ENCODE measurements around the gene KCNH8.

KCNH8 gene

GRCh38 chr3:19331931-19332330 lies 183.6 kb downstream of the KCNH8 start:
- H3K4me2 ChIP-seq (ENCODE audit: low read length) = no peak overlapping the region
- H3K79me1 ChIP-seq (ENCODE audit: low read length) = no peaks in the 10 kb centered on the region
- H3K79me2 ChIP-seq (ENCODE audit: control insufficient read depth, insufficient read depth, low read length) = no peaks in the 10 kb centered on the region
- no peak overlapping the region for H3K56ac ChIP-seq (ENCODE audit: low read length)
- H4K8ac ChIP-seq (ENCODE audit: low read depth, low read length) = no peak overlapping the region
- no peaks in the 10 kb centered on the region for H3K27me3 ChIP-seq (ENCODE audit: insufficient read depth, low read length, poor library complexity)
- H3K4me3 ChIP-seq (ENCODE audit: low read length) = no peak overlapping the region
- no peak for DNase-seq
- H4K5ac ChIP-seq (ENCODE audit: low read length) = no peak overlapping the region
- H3K4ac ChIP-seq (ENCODE audit: low read depth, low read length) = no peak overlapping the region
- H3K27ac ChIP-seq (ENCODE audit: low read depth, low read length) = no peak overlapping the region
- no peak overlapping the region for H2BK120ac ChIP-seq (ENCODE audit: low read depth, low read length)
- no peaks in the 10 kb centered on the region for H3K36me3 ChIP-seq (ENCODE audit: control insufficient read depth, insufficient read depth, low read length)
- no peaks in the 10 kb centered on the region for H3K4me1 ChIP-seq (ENCODE audit: control insufficient read depth, low read depth, low read length)
- no peak overlapping the region for H2BK15ac ChIP-seq (replicated peaks; ENCODE audit: low read depth)
- H2AK5ac ChIP-seq (ENCODE audit: low read length) = no peak overlapping the region
- WGBS (ENCODE audit: extremely low coverage, insufficient coverage, low lambda C conversion rate) = 100% methylated on average over 1 of the region's 2 CpGs
- no peak overlapping the region for H2BK5ac ChIP-seq (ENCODE audit: low read length)
- H3K9ac ChIP-seq (ENCODE audit: low read length) = no peak overlapping the region
- no peak overlapping the region for H3K23ac ChIP-seq (ENCODE audit: low read length)
- H3K18ac ChIP-seq (ENCODE audit: low read length) = no peak overlapping the region

- Histone ChIP-seq H3K23ac (ENCODE audit: low read length) (no peak overlapping the region), H3K27ac (ENCODE audit: low read depth, low read length) (no peak overlapping the region), H3K4me1 (ENCODE audit: control insufficient read depth, low read depth, low read length) (no peaks in the 10 kb centered on the region), H3K18ac (ENCODE audit: low read length) (no peak overlapping the region), H3K36me3 (ENCODE audit: control insufficient read depth, insufficient read depth, low read length) (no peaks in the 10 kb centered on the region), H2AK5ac (ENCODE audit: low read length) (no peak overlapping the region), H3K56ac (ENCODE audit: low read length) (no peak overlapping the region), H3K79me2 (ENCODE audit: control insufficient read depth, insufficient read depth, low read length) (no peaks in the 10 kb centered on the region), H3K27me3 (ENCODE audit: insufficient read depth, low read length, poor library complexity) (no peaks in the 10 kb centered on the region), H2BK15ac (replicated peaks; ENCODE audit: low read depth) (no peak overlapping the region), H4K8ac (ENCODE audit: low read depth, low read length) (no peak overlapping the region), H3K4me3 (ENCODE audit: low read length) (no peak overlapping the region), H4K5ac (ENCODE audit: low read length) (no peak overlapping the region), H3K9ac (ENCODE audit: low read length) (no peak overlapping the region), H3K4ac (ENCODE audit: low read depth, low read length) (no peak overlapping the region), H3K79me1 (ENCODE audit: low read length) (no peaks in the 10 kb centered on the region), H2BK120ac (ENCODE audit: low read depth, low read length) (no peak overlapping the region), H3K4me2 (ENCODE audit: low read length) (no peak overlapping the region), H2BK5ac (ENCODE audit: low read length) (no peak overlapping the region)
- no peak for DNase-seq
- WGBS (ENCODE audit: extremely low coverage, insufficient coverage, low lambda C conversion rate) = no CpG with 5 or more reads among the region's 6 CpGs
Measured at GRCh38 chr3:19334120-19334519, 185.8 kb downstream of the KCNH8 start.

GRCh38 chr3:19338769-19339168 lies 190.5 kb downstream of the KCNH8 start:
- Histone ChIP-seq H3K36me3 (ENCODE audit: control insufficient read depth, insufficient read depth, low read length) (no peaks in the 10 kb centered on the region), H2AK5ac (ENCODE audit: low read length) (no peak overlapping the region), H3K27me3 (ENCODE audit: insufficient read depth, low read length, poor library complexity) (no peaks in the 10 kb centered on the region), H3K23ac (ENCODE audit: low read length) (no peak overlapping the region), H3K4me2 (ENCODE audit: low read length) (no peak overlapping the region), H2BK5ac (ENCODE audit: low read length) (no peak overlapping the region), H3K27ac (ENCODE audit: low read depth, low read length) (no peak overlapping the region), H4K8ac (ENCODE audit: low read depth, low read length) (no peak overlapping the region), H4K5ac (ENCODE audit: low read length) (no peak overlapping the region), H3K4me1 (ENCODE audit: control insufficient read depth, low read depth, low read length) (no peaks in the 10 kb centered on the region), H2BK15ac (replicated peaks; ENCODE audit: low read depth) (no peak overlapping the region), H3K56ac (ENCODE audit: low read length) (no peak overlapping the region), H3K4me3 (ENCODE audit: low read length) (no peak overlapping the region), H2BK120ac (ENCODE audit: low read depth, low read length) (no peak overlapping the region), H3K18ac (ENCODE audit: low read length) (no peak overlapping the region), H3K4ac (ENCODE audit: low read depth, low read length) (no peak overlapping the region), H3K9ac (ENCODE audit: low read length) (no peak overlapping the region), H3K79me1 (ENCODE audit: low read length) (no peaks in the 10 kb centered on the region), H3K79me2 (ENCODE audit: control insufficient read depth, insufficient read depth, low read length) (no peaks in the 10 kb centered on the region)
- no CpG with 5 or more reads among the region's 1 CpG for WGBS (ENCODE audit: extremely low coverage, insufficient coverage, low lambda C conversion rate)
- no peak for DNase-seq

GRCh38 chr3:19342389-19342788 lies 194.1 kb downstream of the KCNH8 start:
- Histone ChIP-seq H2BK120ac (ENCODE audit: low read depth, low read length) (no peak overlapping the region), H3K36me3 (ENCODE audit: control insufficient read depth, insufficient read depth, low read length) (no peaks in the 10 kb centered on the region), H3K9ac (ENCODE audit: low read length) (no peak overlapping the region), H2BK15ac (replicated peaks; ENCODE audit: low read depth) (no peak overlapping the region), H3K4me2 (ENCODE audit: low read length) (no peak overlapping the region), H2AK5ac (ENCODE audit: low read length) (no peak overlapping the region), H3K79me1 (ENCODE audit: low read length) (no peaks in the 10 kb centered on the region), H3K4ac (ENCODE audit: low read depth, low read length) (no peak overlapping the region), H3K23ac (ENCODE audit: low read length) (no peak overlapping the region), H3K4me1 (ENCODE audit: control insufficient read depth, low read depth, low read length) (no peaks in the 10 kb centered on the region), H3K79me2 (ENCODE audit: control insufficient read depth, insufficient read depth, low read length) (no peaks in the 10 kb centered on the region), H3K18ac (ENCODE audit: low read length) (no peak overlapping the region), H2BK5ac (ENCODE audit: low read length) (no peak overlapping the region), H4K5ac (ENCODE audit: low read length) (no peak overlapping the region), H3K27ac (ENCODE audit: low read depth, low read length) (no peak overlapping the region), H3K27me3 (ENCODE audit: insufficient read depth, low read length, poor library complexity) (no peaks in the 10 kb centered on the region), H3K56ac (ENCODE audit: low read length) (no peak overlapping the region), H3K4me3 (ENCODE audit: low read length) (no peak overlapping the region), H4K8ac (ENCODE audit: low read depth, low read length) (no peak overlapping the region)
- no CpG with 5 or more reads among the region's 5 CpGs for WGBS (ENCODE audit: extremely low coverage, insufficient coverage, low lambda C conversion rate)
- DNase-seq = no peak

- Histone ChIP-seq H3K23ac (ENCODE audit: low read length) (no peak overlapping the region), H2AK5ac (ENCODE audit: low read length) (no peak overlapping the region), H2BK120ac (ENCODE audit: low read depth, low read length) (no peak overlapping the region), H3K9ac (ENCODE audit: low read length) (no peak overlapping the region), H3K79me1 (ENCODE audit: low read length) (no peaks in the 10 kb centered on the region), H3K4me2 (ENCODE audit: low read length) (no peak overlapping the region), H4K8ac (ENCODE audit: low read depth, low read length) (no peak overlapping the region), H3K4ac (ENCODE audit: low read depth, low read length) (no peak overlapping the region), H4K5ac (ENCODE audit: low read length) (no peak overlapping the region), H3K27ac (ENCODE audit: low read depth, low read length) (no peak overlapping the region), H2BK15ac (replicated peaks; ENCODE audit: low read depth) (no peak overlapping the region), H3K27me3 (ENCODE audit: insufficient read depth, low read length, poor library complexity) (no peaks in the 10 kb centered on the region), H3K36me3 (ENCODE audit: control insufficient read depth, insufficient read depth, low read length) (no peaks in the 10 kb centered on the region), H3K4me1 (ENCODE audit: control insufficient read depth, low read depth, low read length) (no peaks in the 10 kb centered on the region), H3K4me3 (ENCODE audit: low read length) (no peak overlapping the region), H3K79me2 (ENCODE audit: control insufficient read depth, insufficient read depth, low read length) (no peaks in the 10 kb centered on the region), H3K18ac (ENCODE audit: low read length) (no peak overlapping the region), H3K56ac (ENCODE audit: low read length) (no peak overlapping the region), H2BK5ac (ENCODE audit: low read length) (no peak overlapping the region)
- DNase-seq = no peak
- no CpG with 5 or more reads among the region's 1 CpG for WGBS (ENCODE audit: extremely low coverage, insufficient coverage, low lambda C conversion rate)
Measured at GRCh38 chr3:19346759-19347158, 198.4 kb downstream of the KCNH8 start.

- Histone ChIP-seq H3K9ac (ENCODE audit: low read length) (no peak overlapping the region), H3K4me3 (ENCODE audit: low read length) (no peak overlapping the region), H3K4me2 (ENCODE audit: low read length) (no peak overlapping the region), H3K23ac (ENCODE audit: low read length) (no peak overlapping the region), H3K56ac (ENCODE audit: low read length) (no peak overlapping the region), H3K79me2 (ENCODE audit: control insufficient read depth, insufficient read depth, low read length) (no peaks in the 10 kb centered on the region), H2BK15ac (replicated peaks; ENCODE audit: low read depth) (no peak overlapping the region), H2BK120ac (ENCODE audit: low read depth, low read length) (no peak overlapping the region), H3K4ac (ENCODE audit: low read depth, low read length) (no peak overlapping the region), H3K27ac (ENCODE audit: low read depth, low read length) (no peak overlapping the region), H4K5ac (ENCODE audit: low read length) (no peak overlapping the region), H3K36me3 (ENCODE audit: control insufficient read depth, insufficient read depth, low read length) (no peaks in the 10 kb centered on the region), H3K18ac (ENCODE audit: low read length) (no peak overlapping the region), H2AK5ac (ENCODE audit: low read length) (no peak overlapping the region), H3K4me1 (ENCODE audit: control insufficient read depth, low read depth, low read length) (no peaks in the 10 kb centered on the region), H4K8ac (ENCODE audit: low read depth, low read length) (no peak overlapping the region), H2BK5ac (ENCODE audit: low read length) (no peak overlapping the region), H3K79me1 (ENCODE audit: low read length) (no peaks in the 10 kb centered on the region), H3K27me3 (ENCODE audit: insufficient read depth, low read length, poor library complexity) (no peaks in the 10 kb centered on the region)
- WGBS (ENCODE audit: extremely low coverage, insufficient coverage, low lambda C conversion rate) = no CpG with 5 or more reads among the region's 7 CpGs
- DNase-seq = no peak
Measured at GRCh38 chr3:19347671-19348070, 199.4 kb downstream of the KCNH8 start.
